ENCODE data around the gene RASGRF2.

The RASGRF2 gene

DNA sequence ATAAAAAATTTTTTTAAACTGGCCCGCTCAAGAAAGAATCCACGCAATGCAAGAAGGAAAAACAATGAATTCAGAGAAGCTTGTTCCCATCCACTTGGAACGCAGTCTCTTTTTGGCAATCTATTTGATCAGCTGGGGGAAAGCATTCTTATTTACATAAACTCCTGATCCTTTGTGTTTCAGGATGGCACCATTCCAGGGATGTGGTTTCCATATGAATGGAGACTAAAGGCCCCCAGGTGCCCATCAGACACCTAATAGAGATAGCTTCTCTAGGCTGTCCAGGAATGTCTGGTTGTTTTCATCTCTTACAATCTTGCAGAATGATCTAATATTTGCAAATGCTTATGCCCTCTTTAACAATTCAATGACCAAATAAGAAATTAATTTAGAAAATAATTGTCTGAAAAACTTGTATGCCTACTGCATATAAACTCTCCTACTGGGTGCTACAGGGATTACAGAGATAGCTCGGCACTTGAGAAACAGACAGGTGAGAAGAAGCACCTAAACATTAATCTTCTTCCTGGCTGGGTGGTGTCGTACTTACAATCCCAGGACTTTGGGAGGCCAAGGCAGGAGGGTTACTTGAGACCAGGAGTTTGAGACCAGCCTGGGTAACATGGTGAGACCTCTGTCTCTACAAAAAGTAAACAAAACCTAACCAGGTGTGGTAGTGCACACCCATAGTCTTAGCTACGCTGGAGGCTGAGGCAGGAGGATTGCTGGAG is 3.0 kb upstream of the RASGRF2 start:
- no peak overlapping the region for H3K4me3 ChIP-seq (ENCODE audit: control insufficient read depth, low read depth, low read length)
- TF ChIP-seq, protein P1, sequence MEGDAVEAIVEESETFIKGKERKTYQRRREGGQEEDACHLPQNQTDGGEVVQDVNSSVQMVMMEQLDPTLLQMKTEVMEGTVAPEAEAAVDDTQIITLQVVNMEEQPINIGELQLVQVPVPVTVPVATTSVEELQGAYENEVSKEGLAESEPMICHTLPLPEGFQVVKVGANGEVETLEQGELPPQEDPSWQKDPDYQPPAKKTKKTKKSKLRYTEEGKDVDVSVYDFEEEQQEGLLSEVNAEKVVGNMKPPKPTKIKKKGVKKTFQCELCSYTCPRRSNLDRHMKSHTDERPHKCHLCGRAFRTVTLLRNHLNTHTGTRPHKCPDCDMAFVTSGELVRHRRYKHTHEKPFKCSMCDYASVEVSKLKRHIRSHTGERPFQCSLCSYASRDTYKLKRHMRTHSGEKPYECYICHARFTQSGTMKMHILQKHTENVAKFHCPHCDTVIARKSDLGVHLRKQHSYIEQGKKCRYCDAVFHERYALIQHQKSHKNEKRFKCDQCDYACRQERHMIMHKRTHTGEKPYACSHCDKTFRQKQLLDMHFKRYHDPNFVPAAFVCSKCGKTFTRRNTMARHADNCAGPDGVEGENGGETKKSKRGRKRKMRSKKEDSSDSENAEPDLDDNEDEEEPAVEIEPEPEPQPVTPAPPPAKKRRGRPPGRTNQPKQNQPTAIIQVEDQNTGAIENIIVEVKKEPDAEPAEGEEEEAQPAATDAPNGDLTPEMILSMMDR (IDR thresholded peaks at IDR 0.05; ENCODE audit: control insufficient read depth, insufficient read depth, low read depth, low read length, missing control alignments): no peak
- no peak for DNase-seq (ENCODE audit: low read depth)

DNA sequence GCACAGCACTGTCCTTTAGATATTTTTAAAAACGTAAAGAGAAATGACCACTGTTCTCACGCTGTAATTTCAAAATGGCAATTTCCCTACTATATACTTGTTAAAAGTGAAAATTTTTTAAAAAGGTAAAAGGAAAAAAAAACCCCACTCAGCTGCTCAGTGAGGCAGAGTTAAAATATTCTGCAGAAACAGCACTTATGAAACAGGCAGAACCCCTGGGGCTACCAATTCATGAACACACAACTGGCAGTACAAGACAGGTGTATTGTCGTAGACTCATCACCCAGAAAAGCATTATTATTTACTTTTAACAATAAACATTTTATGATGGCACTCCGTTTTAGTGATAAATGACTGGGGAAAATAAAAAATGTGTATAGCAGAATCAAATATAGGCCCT is 1.5 kb upstream of the RASGRF2 start:
- H3K4me3 ChIP-seq (ENCODE audit: control insufficient read depth, low read depth, low read length): no peak overlapping the region
- no peak for DNase-seq (ENCODE audit: low read depth)
- TF ChIP-seq, protein P1 (IDR thresholded peaks at IDR 0.05; ENCODE audit: control insufficient read depth, insufficient read depth, low read depth, low read length, missing control alignments): no peak

DNA sequence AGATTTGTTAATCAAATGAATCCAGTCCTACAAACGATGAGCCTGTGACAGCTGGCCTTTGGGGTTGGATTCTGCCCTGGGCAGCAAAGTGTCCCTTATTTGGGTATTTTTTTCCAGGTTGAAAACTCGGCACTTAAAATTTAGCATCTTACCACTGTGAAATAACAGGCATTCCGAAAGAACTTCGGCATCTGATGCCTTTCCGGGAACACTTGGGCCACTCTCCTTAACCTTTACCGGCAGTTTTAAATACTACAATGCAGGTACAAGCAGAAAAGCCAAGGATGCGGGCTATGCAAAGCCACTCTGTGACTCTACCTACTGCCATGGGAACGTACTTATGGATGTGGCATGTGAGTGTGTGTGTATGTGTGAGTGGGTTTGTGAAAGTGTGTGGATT is 1.0 kb upstream of the RASGRF2 start:
- no peak overlapping the region for H3K4me3 ChIP-seq (ENCODE audit: control insufficient read depth, low read depth, low read length)
- TF ChIP-seq, protein P1 (IDR thresholded peaks at IDR 0.05; ENCODE audit: control insufficient read depth, insufficient read depth, low read depth, low read length, missing control alignments): no peak
- no peak for DNase-seq (ENCODE audit: low read depth)

DNA sequence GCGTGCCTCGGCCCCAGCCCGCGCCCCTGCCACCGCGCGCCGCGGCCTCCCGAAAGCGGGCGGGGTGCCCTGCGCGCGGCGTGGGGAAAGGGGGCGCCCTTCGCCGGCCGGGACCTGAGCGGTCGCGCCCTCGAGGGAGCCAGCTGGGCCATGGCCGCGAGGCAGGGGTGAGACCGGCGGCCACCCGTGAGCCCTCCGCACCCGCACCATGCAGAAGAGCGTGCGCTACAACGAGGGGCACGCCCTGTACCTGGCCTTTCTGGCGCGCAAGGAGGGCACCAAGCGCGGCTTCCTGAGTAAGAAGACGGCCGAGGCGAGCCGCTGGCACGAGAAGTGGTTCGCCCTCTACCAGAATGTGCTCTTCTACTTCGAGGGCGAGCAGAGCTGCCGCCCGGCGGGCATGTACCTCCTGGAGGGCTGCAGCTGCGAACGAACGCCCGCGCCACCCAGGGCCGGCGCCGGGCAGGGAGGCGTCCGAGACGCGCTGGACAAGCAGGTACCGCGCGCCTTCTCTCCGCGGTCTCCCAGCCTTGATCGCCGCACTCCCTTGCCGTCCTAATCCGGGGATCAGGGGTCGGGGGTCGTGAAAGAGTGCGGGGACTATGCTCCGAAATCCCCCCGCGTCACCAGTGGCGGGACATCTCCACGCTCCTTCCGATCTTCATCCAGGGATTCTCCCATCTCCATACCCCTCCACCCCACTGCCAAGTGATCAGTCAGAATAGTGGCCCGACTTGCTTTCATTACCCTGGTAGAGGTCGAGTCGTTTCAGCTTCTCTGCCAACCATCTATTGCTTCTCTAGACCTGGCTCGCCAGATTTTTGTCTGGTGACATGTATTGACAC is 590 bp downstream of the RASGRF2 start:
- DNase-seq (ENCODE audit: low read depth): no peak
- H3K4me3 ChIP-seq (ENCODE audit: control insufficient read depth, low read depth, low read length): peak overlapping the region; percentile 51
- TF ChIP-seq, protein P1 (IDR thresholded peaks at IDR 0.05; ENCODE audit: control insufficient read depth, insufficient read depth, low read depth, low read length, missing control alignments): peak; percentile 3

DNA sequence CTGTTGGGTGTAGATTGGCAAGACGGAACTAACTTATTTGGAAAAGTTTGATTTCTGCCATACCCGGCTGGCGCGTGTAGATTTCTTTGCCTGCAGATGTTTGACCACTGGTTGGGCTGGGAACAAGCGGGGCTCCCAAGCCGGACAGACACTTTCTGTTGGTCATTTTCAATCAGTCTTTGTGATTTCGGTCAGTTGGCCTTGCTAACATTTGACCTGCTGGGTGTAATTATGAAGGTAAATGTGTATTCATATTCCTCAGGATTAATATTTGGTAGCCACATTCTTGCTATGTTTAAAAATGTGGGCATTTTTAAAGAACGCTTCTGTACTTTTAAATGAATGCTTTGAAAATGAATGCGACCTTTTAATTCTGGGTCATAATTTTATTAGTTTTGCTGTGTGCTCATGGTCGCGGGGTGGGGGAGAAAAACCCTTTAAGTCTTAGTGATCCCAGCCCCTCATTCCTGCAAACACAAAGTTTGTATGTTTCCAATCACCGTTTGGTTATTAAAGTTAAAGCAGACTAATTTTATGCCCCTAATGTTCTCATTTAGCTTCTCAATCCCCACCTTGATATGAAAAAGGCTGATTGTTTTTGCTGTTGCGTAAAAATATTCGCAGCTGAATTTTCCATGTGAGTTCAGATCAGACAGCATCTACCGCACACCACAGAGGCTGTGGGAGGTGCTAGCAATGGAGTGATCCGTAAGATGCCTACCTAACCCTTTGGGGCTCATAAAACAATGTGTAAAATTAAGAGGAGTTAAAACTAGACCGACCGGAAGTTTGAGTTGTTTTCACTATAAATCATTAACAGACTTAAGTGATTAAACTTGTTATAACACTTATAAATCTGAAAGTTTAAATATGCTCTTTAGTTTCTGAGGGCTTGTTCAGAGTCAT is 1.5 kb downstream of the RASGRF2 start:
- TF ChIP-seq, protein P1 (IDR thresholded peaks at IDR 0.05; ENCODE audit: control insufficient read depth, insufficient read depth, low read depth, low read length, missing control alignments): no peak
- DNase-seq (ENCODE audit: low read depth): no peak
- H3K4me3 ChIP-seq (ENCODE audit: control insufficient read depth, low read depth, low read length): peak overlapping the region; percentile 51; the same call in 1 of the 2 replicates
